Stimulated activated CD4-positive, alpha-beta T cell treated with anti-CD3 and anti-CD28 coated beads, TNF-alpha, amount 100 ng/mL, for 48 hours (primary cell): ENCODE measurements around the gene PRKAR2B.
"Not testable (repeated sequence)": the region's sequence is repeated elsewhere in the genome, so short reads cannot be mapped to it uniquely, and the experiment has no call there.

Source experiments
- DNase-seq, 3 donors: peaks; one replicate each; pipeline ENCODE4 v3.0.0-alpha.2; 2020; ENCODE audit warnings: low read depth in 3 of 3

Gene PRKAR2B

GRCh38 chr7:107047902-107048782 is 3.6 kb downstream of the PRKAR2B start:
- DNase-seq: no peak

GRCh38 chr7:107048783-107049418 is 4.4 kb downstream of the PRKAR2B start:
- no peak for DNase-seq

- no peak for DNase-seq
Measured at GRCh38 chr7:107049480-107049879, 5.0 kb downstream of the PRKAR2B start.

GRCh38 chr7:107049971-107050532 is 5.5 kb downstream of the PRKAR2B start:
- DNase-seq: no peak

DNA sequence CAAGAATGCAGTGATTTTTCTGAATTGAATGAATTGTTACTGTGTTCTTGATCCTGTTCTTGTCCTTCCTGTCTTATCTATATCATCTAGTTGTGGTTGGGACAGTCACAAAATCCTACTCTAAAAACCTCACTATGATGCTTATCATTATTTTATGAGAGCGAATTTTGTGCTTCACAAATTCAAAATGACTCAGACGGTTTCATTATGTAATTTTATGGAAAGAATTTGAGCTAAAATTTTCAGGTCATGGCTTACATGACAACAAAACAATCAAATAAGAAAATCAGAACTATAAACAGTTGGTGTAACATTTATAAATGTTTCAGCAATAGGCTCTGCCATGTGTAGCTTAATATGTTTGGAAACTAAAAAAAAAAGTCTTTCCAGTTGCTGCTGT is 6.9 kb downstream of the PRKAR2B start:
- no peak for DNase-seq

DNA sequence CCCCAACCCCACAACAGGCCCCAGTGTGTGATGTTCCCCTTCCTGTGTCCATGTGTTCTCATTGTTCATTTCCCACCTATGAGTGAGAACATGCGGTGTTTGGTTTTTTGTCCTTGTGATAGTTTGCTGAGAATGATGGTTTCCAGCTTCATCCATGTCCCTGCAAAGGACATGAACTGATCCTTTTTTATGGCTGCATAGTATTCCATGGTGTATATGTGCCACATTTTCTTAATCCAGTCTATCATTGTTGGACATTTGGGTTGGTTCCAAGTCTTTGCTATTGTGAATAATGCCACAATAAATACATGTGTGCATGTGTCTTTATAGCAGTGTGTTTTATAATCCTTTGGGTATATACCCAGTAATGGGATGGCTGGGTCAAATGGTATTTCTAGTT is 10.5 kb downstream of the PRKAR2B start:
- not testable (repeated sequence) for DNase-seq

- DNase-seq: not testable (repeated sequence)
Measured at GRCh38 chr7:107056058-107056457, 11.6 kb downstream of the PRKAR2B start.

DNA sequence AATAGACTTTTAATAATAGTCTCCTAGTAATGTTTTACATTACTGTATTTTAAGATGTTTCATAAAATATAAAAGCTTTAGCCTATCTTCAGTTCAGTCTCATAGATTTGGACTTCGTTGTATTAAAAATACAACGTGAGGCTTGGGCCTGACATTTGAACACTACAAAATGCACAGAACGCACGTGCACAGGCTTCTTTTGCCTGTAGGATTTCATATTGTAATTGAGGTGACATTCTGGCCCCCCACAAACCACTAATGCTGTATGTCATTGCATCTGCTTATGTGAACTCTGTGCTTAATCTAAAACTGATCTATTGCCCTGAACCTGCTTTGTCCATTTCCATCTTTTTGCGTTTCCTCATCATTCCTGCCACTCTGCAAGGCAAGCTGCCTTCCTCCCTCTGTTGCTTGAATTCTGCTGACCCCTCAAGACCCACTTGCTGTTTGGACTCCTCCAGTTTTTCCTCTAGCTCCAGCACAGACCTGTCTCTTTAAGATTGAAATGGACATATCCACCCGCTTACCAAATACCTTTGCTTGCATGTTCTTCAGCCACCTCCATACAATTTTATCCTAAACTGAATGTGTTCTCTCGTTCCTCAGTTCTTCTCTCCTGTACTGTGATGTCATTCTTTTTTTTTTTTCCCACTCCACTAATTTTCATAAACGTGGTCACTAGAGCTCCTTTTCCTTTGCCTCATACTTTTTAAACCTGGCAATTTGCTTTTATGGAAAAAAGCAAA is 12.4 kb downstream of the PRKAR2B start:
- no peak for DNase-seq

DNA sequence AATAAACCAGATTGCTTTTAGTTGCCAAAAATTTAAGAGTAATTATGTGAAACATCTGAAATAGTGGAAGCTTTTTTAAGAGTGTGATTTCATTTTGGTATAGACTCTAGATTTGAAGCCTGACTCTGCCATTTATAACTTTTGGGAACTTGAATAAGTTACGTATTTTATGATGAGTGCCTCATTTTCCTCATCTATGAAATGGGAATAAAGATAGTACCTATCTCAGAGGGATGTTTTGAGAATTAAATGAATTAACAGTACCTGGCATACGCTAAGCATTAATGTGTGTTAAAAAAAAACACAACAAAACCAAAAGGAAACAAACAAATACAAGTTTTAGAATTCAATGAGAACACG is 12.9 kb downstream of the PRKAR2B start:
- DNase-seq: no peak

GRCh38 chr7:107059468-107059867 is 15.0 kb downstream of the PRKAR2B start:
- no peak for DNase-seq

DNA sequence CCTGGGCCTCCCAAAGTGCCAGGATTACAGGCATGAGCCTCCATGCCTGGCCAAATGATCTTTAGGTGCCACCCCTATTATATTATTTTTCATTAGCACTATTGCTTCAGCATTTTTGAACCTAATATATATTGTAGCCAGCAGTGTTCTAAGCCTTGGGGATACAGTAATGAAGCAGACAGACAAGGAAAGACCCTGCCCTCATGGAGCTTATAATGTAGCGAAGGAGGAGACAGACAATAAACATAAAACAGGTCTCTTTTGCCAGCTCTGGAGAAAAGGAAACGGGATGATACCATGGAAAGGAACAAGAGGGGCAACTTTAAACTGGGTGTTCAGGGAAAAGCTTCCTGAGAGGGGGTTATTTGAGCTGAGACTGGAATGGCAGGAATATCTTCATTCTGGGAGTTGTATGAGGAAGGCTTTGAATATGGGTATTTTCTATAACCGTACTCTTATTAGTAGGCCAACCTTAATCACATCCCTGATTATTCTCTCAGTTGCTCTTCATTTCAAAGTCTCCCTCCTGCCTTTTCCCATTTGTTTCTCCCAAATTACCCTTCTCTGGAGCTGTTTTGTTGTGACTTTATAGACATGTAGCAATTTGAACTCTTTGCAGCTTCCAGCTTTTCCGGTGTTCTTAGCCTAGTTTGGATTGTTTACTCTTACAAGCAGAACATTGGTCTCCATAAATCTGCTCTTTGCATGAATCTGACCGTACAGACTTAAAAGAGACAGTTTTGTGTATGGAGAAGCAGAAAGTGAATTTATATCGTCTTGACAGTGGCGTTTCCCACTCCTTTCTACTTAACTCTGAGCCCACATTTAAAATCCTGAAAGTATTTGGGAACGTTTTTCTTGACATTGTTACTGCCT is 19.0 kb downstream of the PRKAR2B start:
- DNase-seq: no peak

GRCh38 chr7:107064255-107064654 is 19.8 kb downstream of the PRKAR2B start:
- no peak for DNase-seq

GRCh38 chr7:107065929-107066247 is 21.4 kb downstream of the PRKAR2B start:
- no peak for DNase-seq

DNA sequence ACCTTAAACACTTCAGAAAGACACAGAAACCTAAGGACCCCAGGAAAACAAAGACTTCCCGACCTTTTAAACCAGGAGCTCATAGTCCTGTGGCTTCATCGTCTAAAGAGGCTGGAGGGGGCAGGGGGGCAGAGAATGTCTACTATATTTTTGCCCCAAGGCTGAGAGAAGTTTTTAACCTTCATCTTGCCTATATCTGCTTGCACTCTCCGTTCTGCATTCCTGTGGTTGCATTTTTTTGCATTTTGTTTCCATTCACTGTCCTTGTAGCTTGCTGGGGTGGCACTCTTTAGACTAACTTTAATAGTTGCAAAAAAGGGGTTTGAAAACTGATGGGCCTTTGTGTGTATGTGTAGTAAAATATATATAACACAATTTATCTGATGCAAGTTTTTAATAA is 23.7 kb downstream of the PRKAR2B start:
- DNase-seq: no peak

DNA sequence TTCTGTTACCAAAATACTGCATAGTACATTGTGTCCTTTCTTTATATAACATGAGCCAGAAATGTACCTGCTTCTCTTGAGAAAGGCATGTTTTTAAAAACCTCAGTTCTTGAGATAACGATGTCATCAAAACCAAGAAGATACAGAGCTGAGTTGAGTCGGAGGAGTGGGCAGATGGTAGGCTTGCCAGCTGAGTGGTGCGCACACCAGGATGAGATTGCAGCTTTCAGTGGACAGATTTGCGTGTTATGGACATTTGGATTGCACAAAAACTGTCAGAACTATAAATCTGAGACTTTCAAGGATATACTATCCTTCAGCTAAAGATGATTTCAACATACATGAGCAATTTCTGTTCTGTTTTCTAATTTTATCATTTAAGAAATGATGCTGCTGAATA is 25.0 kb downstream of the PRKAR2B start:
- no peak for DNase-seq

GRCh38 chr7:107070710-107071109 is 26.2 kb downstream of the PRKAR2B start:
- DNase-seq: no peak

- DNase-seq: no peak
Measured at GRCh38 chr7:107071129-107071528, 26.6 kb downstream of the PRKAR2B start.

- no peak for DNase-seq
Measured at GRCh38 chr7:107072133-107072532, 27.6 kb downstream of the PRKAR2B start.

DNA sequence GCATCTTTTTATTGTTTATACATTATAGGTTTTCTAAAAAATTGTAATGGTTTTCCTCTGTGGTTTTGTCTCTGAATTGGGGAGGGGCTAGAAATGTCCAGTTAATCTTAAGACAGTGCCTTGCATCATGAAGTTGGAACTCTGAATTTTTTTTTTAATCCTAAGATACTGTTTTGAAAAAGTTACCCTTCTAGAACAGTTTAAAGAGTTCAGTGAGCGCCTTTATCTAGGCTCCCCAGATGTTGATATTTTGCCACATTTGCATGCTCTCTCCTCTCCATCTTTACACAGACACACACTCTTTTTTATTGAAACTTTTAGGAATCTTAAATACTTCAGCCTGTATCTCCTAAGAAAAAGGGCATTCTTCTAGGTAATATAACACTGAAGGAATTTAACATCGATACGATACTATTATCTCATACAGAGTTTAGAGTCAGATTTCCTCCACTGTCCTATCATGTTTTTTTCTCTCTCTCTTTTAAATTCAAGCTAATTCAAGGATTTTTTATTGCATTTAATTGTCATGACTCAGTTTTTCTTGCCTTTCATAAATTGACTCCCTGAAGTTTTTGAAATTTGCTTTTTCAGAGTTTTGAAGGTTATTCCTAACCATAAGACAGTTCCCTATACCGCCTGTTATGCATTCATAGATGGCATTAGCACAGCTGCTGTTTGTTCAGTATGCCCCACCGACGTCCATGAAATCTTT is 31.5 kb downstream of the PRKAR2B start:
- no peak for DNase-seq

- DNase-seq: no peak
Measured at GRCh38 chr7:107076781-107077698, 32.5 kb downstream of the PRKAR2B start.
